Stimulated activated CD4-positive, alpha-beta T cell treated with anti-CD3 and anti-CD28 coated beads, TNF-alpha, amount 100 ng/mL, for 4 hours (primary cell): ENCODE data around the gene ZNF367.
"Not testable (repeated sequence)": the region's sequence is repeated elsewhere in the genome, so short reads cannot be mapped to it uniquely, and the experiment has no call there.

Experiments used
- DNase-seq, 3 experiments: peaks; one replicate each; pipeline ENCODE4 v3.0.0-alpha.2; 2020; ENCODE audit warnings: low read depth in 3 of 3

ZNF367 gene

GRCh38 chr9:96400132-96400910 is 17.8 kb downstream of the ZNF367 start:
- DNase-seq, result no peak

- DNase-seq, result no peak
Measured at GRCh38 chr9:96399325-96399633, 18.9 kb downstream of the ZNF367 start.

- no peak for DNase-seq
Measured at GRCh38 chr9:96398582-96399324, 19.4 kb downstream of the ZNF367 start.

GRCh38 chr9:96395964-96396363 is 22.2 kb downstream of the ZNF367 start:
- no peak for DNase-seq

GRCh38 chr9:96394832-96395496 is 23.2 kb downstream of the ZNF367 start:
- no peak for DNase-seq

GRCh38 chr9:96392263-96392662 is 25.9 kb downstream of the ZNF367 start:
- no peak for DNase-seq

GRCh38 chr9:96391021-96391765 is 27.0 kb downstream of the ZNF367 start:
- DNase-seq, result no peak

- no peak for DNase-seq
Measured at GRCh38 chr9:96388144-96388543, 30.0 kb downstream of the ZNF367 start.

- DNase-seq, result no peak
Measured at GRCh38 chr9:96386157-96386556, 32.0 kb downstream of the ZNF367 start.

GRCh38 chr9:96383165-96383942 is 34.8 kb downstream of the ZNF367 start, which contains the start of gene SLC35D2:
Gene SLC35D2, minus strand, starts transcription at chr9:96383711. Its CDS starts 77 bp downstream, at chr9:96383634.
- no peak for DNase-seq

GRCh38 chr9:96382839-96383164 is 35.4 kb downstream of the ZNF367 start:
- DNase-seq, result no peak

- DNase-seq, result no peak
Measured at GRCh38 chr9:96382175-96382574, 36.0 kb downstream of the ZNF367 start.

GRCh38 chr9:96381696-96382095 is 36.5 kb downstream of the ZNF367 start:
- DNase-seq, result no peak

- DNase-seq, result no peak
Measured at GRCh38 chr9:96381125-96381524, 37.0 kb downstream of the ZNF367 start.

GRCh38 chr9:96379461-96379860 is 38.7 kb downstream of the ZNF367 start:
- no peak for DNase-seq

GRCh38 chr9:96378187-96378586 is 40.0 kb downstream of the ZNF367 start:
- DNase-seq, result no peak

GRCh38 chr9:96376891-96377874 is 41.0 kb downstream of the ZNF367 start:
- DNase-seq, result no peak

- not testable (repeated sequence) for DNase-seq
Measured at GRCh38 chr9:96375507-96375906, 42.7 kb downstream of the ZNF367 start.

- no peak for DNase-seq
Measured at GRCh38 chr9:96367943-96368342, 50.2 kb downstream of the ZNF367 start.
